Measurements from ENCODE around the gene CNPY1.
A peak's percentile ranks its signal among the peaks of the same experiment; 100 is the strongest.

Gene CNPY1

DNA sequence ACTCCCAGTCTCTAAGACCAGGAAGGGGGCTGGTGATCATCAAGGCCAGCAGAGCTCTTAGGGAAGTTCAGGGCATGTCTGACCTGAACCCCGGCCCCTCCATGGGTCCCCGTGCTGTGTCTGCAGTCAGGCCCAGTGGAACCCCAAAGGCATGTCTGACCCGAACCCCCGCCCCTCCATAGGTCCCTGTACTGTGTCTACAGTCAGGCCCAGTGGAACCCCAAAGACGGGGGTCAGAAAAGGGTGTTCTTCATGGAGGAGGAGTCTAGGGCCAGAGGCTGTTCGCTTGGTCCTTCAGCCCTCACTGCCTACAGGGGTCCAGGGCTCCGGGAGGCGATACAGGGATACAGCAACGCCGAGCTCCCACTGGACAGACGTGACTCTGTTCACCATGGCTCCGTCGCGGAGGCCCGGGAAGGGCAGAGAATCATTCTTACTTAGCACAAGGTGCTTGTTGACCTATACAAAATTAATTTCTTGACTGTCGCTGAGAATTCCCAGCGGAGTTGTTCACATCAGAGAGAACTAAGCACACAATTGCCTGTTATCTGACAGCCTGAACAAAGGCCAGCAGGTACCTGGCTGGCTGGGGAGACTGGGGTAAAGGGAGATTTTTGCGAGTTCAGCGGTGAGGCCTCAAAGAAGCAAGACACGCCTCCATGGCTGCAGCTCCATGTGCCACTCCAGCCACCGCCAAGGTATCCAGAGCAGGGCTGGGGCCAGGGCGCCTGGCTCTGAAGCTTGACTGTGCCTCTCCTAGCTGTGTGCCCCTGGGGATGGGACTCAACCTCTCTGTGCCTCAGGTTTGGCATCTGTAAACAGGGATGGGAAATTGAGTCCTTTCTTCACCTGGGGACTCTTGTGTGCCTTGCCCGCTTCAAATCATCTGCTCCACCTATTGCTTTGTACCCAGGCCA, 61.6 kb downstream of the CNPY1 start:
- intact Hi-C loops (cut with DNase I): no loop called here
- DNase-seq: no peak

DNA sequence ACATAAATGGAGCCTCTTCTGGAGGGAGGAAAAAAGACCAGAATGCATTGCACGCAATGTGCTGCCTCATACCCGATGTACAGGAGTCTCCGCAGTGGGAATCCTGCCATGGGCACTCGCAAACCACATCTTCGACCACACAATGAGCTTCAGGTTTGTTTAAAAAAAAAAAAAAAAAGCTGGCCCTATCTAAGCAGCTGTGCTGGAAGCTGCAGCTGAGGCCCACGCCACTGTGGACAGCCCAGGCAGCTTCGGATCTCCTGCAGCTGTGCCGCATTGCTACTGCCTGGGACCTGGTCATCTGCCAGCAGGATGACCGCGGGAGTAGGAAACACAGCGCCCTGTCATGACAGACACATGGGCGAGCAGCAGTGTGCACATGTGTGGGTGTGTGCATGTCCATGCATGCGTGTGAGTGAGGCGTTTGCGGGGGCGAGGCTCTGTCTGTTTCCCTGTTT, 62.5 kb downstream of the CNPY1 start:
- intact Hi-C loops (cut with DNase I): no loop called here
- peak in 16 of 42 donors; percentile 14 to 60 (median 37) for DNase-seq

GRCh38 chr7:155483245-155483644, 63.1 kb downstream of the CNPY1 start:
- intact Hi-C loops (cut with DNase I): no loop called here
- DNase-seq: peak in 1 of 42 donors; percentile 25

DNA sequence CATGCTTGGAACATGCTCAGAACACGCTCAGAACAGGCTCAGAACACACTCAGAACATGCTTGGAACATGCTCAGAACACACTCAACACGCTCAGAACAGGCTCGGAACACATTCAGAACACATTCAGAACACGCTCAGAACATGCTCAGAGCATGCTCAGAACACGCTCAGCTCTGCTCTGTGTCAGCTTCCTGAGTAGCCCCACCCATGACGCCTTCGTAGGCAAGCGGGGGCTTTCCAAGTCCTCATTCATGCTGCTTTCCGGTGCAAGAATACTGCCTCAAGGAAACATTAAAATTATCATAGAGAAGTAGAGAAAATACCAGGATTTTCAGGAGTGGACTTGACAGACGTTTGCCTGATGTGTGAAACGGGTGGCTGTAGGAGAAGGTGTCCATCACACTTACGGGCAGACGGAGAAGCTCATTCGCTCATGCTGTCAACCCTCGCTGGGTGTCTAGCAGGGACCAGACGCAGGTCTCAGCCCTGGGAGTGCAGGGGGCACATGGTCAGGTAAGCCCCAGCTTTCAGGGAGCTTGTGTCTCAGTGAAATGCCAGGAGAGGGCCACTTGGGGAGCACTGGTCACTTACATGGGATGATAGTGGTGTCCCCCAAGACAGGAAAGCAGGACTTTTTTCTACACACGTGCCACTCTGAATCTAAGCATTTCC, 63.7 kb downstream of the CNPY1 start:
- intact Hi-C loops (cut with DNase I): no loop called here

DNA sequence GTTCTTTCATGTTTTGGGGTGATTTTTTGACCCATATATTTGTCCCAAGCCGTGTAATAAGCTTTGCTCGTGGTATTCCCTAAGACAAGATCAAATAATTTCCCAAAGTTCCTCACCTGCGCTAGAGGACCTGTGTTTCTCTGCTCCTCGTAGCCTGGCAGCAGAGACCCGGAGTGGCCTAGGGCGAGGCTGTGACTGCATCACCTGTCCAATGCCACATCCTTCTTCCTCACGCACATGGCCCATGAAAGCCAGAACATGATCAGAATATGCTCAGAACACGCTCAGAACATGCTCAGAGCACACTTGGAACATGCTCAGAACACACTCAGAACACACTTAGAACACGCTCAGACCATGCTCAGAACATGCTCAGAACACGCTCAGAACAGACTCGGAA, 64.6 kb downstream of the CNPY1 start:
- DNase-seq: no peak
- intact Hi-C loops (cut with DNase I): no loop called here

More for the DNA sequence above, 63.7 kb downstream of the CNPY1 start:
- DNase-seq: peak in 2 of 42 donors; percentile 10 to 31

GRCh38 chr7:155477476-155477875, 68.9 kb downstream of the CNPY1 start:
- intact Hi-C loops (cut with DNase I): no loop called here
- DNase-seq: no peak

GRCh38 chr7:155471718-155472117, 74.6 kb downstream of the CNPY1 start:
- intact Hi-C loops (cut with DNase I): no loop called here

GRCh38 chr7:155470686-155471638, 75.4 kb downstream of the CNPY1 start:
- intact Hi-C loops (cut with DNase I): no loop called here
- peak in 2 of 42 donors; percentile 21 to 45 for DNase-seq

More at GRCh38 chr7:155471718-155472117, 74.6 kb downstream of the CNPY1 start:
- no peak for DNase-seq

- DNase-seq: no peak
- intact Hi-C loops (cut with DNase I): no loop called here
Measured at GRCh38 chr7:155470186-155470487, 76.2 kb downstream of the CNPY1 start.

GRCh38 chr7:155469311-155470185, 76.8 kb downstream of the CNPY1 start:
- intact Hi-C loops (cut with DNase I): no loop called here
- no peak for DNase-seq

- intact Hi-C loops (cut with DNase I): no loop called here
- DNase-seq: peak in 1 of 42 donors; percentile 3
Measured at GRCh38 chr7:155468785-155469148, 77.6 kb downstream of the CNPY1 start.

DNA sequence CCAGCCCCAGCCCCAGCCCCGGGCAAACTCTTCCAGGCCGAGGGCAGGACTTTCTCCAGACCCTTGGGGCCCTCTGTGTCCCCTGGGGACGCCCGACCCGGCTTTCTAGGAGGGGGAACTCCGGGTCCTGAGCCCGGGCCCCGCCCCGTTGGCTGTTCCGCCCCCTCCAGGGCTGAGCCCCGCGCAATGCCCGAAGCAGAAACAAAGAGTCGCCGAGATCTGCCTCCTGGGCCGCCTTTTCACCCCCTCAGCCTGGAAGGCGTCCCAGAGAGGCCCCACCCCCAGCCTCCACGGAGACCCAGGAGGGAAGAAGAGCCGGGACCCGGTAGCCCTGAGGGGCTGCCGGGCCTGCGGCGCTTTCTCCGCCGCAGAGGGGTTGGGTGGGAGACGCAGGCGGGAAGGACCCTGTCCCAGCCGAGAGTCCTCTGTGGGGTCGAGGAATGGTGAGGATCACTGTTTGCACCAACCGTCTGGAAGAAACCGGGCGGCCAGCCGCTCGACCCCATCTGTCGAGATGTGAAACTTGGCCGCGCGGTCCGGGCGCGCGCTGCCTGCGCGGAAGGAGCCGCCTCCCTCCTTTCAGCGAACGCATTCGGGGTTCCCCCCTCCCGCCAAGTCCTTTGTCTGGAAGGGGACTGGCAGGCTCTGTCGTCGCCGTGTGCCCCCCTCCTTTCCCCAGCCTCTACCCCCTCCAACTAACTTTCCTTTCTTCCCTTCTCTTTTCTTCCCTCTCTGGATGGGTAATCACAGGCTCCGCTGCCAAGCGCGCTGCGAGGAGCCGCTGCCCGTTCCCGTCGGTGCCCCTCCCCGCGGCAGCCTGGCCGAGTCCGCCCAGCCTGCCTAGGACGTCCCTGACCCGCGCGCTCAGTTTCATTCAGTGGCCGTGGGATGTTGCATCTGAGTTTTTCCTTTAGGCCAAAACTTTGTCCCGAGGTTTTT, 78.2 kb downstream of the CNPY1 start:
- peak in 6 of 42 donors; percentile 13 to 49 (median 22) for DNase-seq
- intact Hi-C loops (cut with DNase I): no loop called here

GRCh38 chr7:155466814-155467733, 79.3 kb downstream of the CNPY1 start:
- intact Hi-C loops (cut with DNase I): no loop called here
- peak in 1 of 42 donors; percentile 14 for DNase-seq

DNA sequence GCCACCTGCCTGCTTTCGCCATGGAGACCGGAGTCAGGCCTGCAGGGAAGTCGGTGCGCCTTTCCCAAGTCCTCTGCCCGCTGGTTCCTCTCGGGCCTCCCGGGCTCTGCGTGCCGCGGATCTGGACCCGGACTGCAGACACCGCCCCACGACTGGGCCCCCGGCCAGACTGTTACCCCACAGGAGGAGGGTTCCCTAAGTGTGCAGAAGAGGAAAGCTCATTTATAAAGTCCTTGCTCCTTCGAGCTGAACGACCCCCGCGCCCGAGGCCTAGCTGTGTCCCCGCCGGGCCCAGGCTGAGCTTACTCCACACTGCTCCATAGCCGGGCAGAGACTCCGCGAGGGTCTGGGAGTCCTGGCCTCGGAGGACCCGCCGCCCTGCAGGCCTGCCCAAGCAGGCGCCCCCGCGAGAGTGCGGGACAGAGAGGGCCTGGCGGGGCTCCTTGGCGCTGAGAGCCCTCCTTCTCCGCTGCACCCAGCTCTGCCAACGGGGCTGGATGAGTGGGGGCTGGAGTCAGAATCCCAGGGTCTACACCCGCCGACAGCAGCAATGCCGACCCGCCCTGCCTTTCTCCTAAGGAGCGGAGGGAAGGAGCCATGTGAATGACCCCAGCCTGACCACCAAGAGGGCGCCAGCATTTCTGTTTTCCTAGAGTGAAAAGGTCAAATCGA, 80.1 kb downstream of the CNPY1 start:
- peak in 1 of 42 donors; percentile 22 for DNase-seq
- intact Hi-C loops (cut with DNase I): no loop called here

DNA sequence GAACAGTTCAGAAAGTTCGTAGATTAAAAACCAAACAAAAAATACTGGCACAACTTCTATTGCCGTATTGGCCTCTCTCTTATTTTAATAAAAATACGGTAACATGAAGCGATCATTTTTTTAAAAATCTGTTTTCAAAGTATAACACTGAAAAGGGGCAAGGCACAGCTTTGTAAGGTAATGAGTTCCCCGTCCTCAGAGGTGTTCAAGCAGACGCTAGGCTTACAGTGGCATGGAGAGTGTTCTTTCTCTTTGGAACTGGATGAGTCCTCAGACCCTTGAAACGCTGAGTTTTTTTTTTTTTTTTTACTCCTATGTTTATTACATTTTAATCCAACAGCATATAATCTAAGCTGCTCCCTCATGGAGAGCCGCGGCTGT, 80.6 kb downstream of the CNPY1 start:
- intact Hi-C loops (cut with DNase I): no loop called here
- DNase-seq: no peak

Data from head of caudate nucleus (tissue), 42 donors.